ENCODE data around the gene ECSIT. TPM values are rescaled to one million over a fixed set of nuclear protein-coding genes. Genes with fewer than 3 reads are reported as not detected.

Gene ECSIT
- total RNA-seq, 1 experiment from 2014 or later = 39.8 TPM

DNA sequence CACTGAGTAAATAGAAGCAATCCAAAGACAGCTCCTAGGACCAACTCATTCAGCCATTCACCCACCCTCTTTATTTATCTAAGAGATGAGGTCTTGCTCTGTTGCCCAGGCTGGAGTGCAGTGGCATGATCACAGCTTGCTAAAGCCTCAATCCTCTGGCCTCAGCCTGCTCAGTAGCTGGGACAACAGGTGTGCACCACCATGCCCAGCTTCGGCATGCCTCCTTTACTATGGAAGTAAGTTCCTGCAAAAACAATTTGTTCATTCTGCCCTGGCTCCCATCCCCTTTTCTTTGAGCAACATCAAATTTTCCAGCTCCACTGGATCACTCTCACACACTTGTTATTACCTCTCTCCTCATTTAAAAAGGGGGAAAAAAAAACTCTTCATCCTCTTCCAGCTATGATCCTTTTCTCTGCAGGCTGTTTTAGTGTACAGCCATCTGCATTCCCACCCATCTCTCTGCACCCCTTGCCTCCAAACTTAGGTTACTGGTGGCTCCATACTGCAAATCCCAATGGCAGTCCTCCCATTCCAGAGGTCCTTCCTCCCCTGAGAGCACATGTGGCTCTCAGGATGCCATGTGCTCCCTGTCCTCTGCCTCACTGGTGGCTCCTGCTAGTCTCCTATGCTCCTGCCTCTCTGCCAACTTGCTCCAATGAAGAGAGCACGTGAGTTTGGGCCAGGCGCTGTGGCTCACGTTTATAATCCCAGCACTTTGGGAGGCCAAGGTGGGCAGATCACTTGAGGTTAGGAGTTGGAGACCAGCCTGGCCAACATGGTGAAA lies 27.9 kb upstream of the ECSIT start:
- no peaks in the 10 kb centered on the region for H3K27me3 ChIP-seq (replicated peaks; ENCODE audit: control insufficient read depth, insufficient read depth, low read length)
- intact Hi-C loops (cut with micrococcal nuclease; ENCODE audit: unreplicated experiment) = loop anchor here (5.0 kb wide), 1 partner anchor 180 kb away; the partner anchor contains the start of gene ZNF823
- no peak for DNase-seq
- Mint-ChIP-seq H3K4me3 (ENCODE audit: unreplicated experiment) (no peak overlapping the region), H3K36me3 (ENCODE audit: insufficient read depth, unreplicated experiment) (peaks cover 21% of the 10 kb centered on the region), H3K9me3 (ENCODE audit: unreplicated experiment) (no peaks in the 10 kb centered on the region), H3K27ac (ENCODE audit: unreplicated experiment) (no peak overlapping the region), H3K4me1 (ENCODE audit: low read depth, unreplicated experiment) (peaks cover 13% of the 10 kb centered on the region), H3K27me3 (ENCODE audit: insufficient read depth, unreplicated experiment) (no peaks in the 10 kb centered on the region)
- H3K4me1 ChIP-seq = 0 out of 2 replicates have a peak, but pooled peaks cover 5% of the 10 kb centered on the region
- H3K4me3 ChIP-seq (ENCODE audit: low read depth, low read length) = no peak overlapping the region
- POLR2A ChIA-PET = no interaction called here
- CTCF ChIA-PET = interaction anchor here (0.7 to 1.2 kb wide), 2 partner anchors 176 to 584 kb away, joined by 3 to 4 read pairs; no protein-coding TSS in a partner anchor
- H3K36me3 ChIP-seq (ENCODE audit: control insufficient read depth, insufficient read depth, low read length) = no peaks in the 10 kb centered on the region; the same call in 1 of the 2 replicates
- BruUV-seq (replicated peaks) = no TSS peak
- H3K9me3 ChIP-seq = no peaks in the 10 kb centered on the region
- TF ChIP-seq, protein P1, sequence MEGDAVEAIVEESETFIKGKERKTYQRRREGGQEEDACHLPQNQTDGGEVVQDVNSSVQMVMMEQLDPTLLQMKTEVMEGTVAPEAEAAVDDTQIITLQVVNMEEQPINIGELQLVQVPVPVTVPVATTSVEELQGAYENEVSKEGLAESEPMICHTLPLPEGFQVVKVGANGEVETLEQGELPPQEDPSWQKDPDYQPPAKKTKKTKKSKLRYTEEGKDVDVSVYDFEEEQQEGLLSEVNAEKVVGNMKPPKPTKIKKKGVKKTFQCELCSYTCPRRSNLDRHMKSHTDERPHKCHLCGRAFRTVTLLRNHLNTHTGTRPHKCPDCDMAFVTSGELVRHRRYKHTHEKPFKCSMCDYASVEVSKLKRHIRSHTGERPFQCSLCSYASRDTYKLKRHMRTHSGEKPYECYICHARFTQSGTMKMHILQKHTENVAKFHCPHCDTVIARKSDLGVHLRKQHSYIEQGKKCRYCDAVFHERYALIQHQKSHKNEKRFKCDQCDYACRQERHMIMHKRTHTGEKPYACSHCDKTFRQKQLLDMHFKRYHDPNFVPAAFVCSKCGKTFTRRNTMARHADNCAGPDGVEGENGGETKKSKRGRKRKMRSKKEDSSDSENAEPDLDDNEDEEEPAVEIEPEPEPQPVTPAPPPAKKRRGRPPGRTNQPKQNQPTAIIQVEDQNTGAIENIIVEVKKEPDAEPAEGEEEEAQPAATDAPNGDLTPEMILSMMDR (IDR thresholded peaks at IDR 0.05; ENCODE audit: insufficient read depth in 1 of 2, low read depth in 1 of 2, low read length in 1 of 2, severe bottlenecking in 1 of 2, unreplicated experiment in 1 of 2) = no peak

DNA sequence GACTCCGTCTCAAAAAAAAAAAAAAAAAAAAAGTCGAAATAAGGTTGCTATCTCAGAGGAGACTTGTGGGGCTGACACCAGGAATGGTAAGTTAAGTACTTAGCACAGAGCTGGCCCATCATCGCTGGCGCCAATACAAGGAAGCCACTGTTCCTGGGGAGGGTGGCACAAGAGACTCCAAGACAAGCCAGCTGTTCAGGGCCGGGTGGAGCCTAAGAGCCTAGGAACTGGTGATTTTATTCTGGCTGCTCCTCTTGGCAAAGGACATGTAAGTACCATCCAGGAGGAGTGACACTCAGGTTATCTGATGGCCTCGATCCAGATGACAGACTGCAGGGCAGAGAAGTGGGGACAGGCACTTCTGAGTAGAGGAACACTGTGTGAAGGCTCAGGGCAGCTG lies 26.3 kb upstream of the ECSIT start:
- Histone ChIP-seq H3K4me3 (ENCODE audit: low read depth, low read length) (no peak overlapping the region), H3K4me1 (0 out of 2 replicates have a peak, but pooled peaks cover 5% of the 10 kb centered on the region), H3K36me3 (ENCODE audit: control insufficient read depth, insufficient read depth, low read length) (no peaks in the 10 kb centered on the region; the same call in 1 of the 2 replicates), H3K9me3 (no peaks in the 10 kb centered on the region), H3K27me3 (replicated peaks; ENCODE audit: control insufficient read depth, insufficient read depth, low read length) (no peaks in the 10 kb centered on the region)
- Mint-ChIP-seq H3K4me1 (ENCODE audit: low read depth, unreplicated experiment) (peaks cover 13% of the 10 kb centered on the region), H3K27me3 (ENCODE audit: insufficient read depth, unreplicated experiment) (no peaks in the 10 kb centered on the region), H3K36me3 (ENCODE audit: insufficient read depth, unreplicated experiment) (peaks cover 18% of the 10 kb centered on the region), H3K9me3 (ENCODE audit: unreplicated experiment) (no peaks in the 10 kb centered on the region), H3K4me3 (ENCODE audit: unreplicated experiment) (no peak overlapping the region), H3K27ac (ENCODE audit: unreplicated experiment) (no peak overlapping the region)
- no TSS peak for BruUV-seq (replicated peaks)
- DNase-seq = no peak
- intact Hi-C loops (cut with micrococcal nuclease; ENCODE audit: unreplicated experiment) = loop anchor here (5.0 kb wide), 1 partner anchor 182 kb away; the partner anchor contains the start of gene ZNF823
- ChIA-PET POLR2A (no interaction called here), CTCF (no interaction called here)
- TF ChIP-seq, protein P1 (IDR thresholded peaks at IDR 0.05; ENCODE audit: insufficient read depth in 1 of 2, low read depth in 1 of 2, low read length in 1 of 2, severe bottlenecking in 1 of 2, unreplicated experiment in 1 of 2) = no peak

DNA sequence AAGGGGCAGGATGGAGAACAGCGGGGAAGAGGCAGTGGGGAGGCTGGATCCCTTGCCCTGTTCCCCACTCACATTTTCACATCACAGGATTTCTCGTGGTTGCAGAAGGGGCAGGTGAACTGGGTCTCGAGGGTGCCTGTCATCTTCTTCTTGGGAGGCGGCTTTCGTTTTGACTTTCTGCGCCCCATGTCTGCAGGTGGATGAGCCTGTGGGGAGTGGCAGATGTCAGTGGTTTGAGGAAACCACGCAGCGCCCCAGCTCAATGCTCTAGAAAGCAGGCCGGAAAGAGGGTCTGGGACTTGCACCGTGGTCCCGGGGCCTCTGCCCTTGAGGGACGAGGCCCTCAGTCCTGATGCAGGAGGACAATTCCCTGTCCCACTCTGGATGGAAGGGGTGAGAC lies 25.2 kb upstream of the ECSIT start:
- H3K36me3 ChIP-seq (ENCODE audit: control insufficient read depth, insufficient read depth, low read length) = no peaks in the 10 kb centered on the region; the same call in 1 of the 2 replicates
- no peaks in the 10 kb centered on the region for H3K27me3 ChIP-seq (replicated peaks; ENCODE audit: control insufficient read depth, insufficient read depth, low read length)
- H3K4me3 ChIP-seq (ENCODE audit: low read depth, low read length) = no peak overlapping the region
- ChIA-PET POLR2A (no interaction called here), CTCF (no interaction called here)
- no TSS peak for BruUV-seq (replicated peaks)
- DNase-seq = no peak
- 0 out of 2 replicates have a peak, but pooled peaks cover 5% of the 10 kb centered on the region for H3K4me1 ChIP-seq
- intact Hi-C loops (cut with micrococcal nuclease; ENCODE audit: unreplicated experiment) = no loop called here
- Mint-ChIP-seq H3K9me3 (ENCODE audit: unreplicated experiment) (no peaks in the 10 kb centered on the region), H3K27me3 (ENCODE audit: insufficient read depth, unreplicated experiment) (no peaks in the 10 kb centered on the region), H3K27ac (ENCODE audit: unreplicated experiment) (no peak overlapping the region), H3K4me3 (ENCODE audit: unreplicated experiment) (no peak overlapping the region), H3K36me3 (ENCODE audit: insufficient read depth, unreplicated experiment) (peaks cover 15% of the 10 kb centered on the region), H3K4me1 (ENCODE audit: low read depth, unreplicated experiment) (peaks cover 9% of the 10 kb centered on the region)
- TF ChIP-seq, protein P1 (IDR thresholded peaks at IDR 0.05; ENCODE audit: insufficient read depth in 1 of 2, low read depth in 1 of 2, low read length in 1 of 2, severe bottlenecking in 1 of 2, unreplicated experiment in 1 of 2) = no peak
- no peaks in the 10 kb centered on the region for H3K9me3 ChIP-seq
